SU-DHL-6 (cell line): ENCODE data around the gene MUC12.

ENCODE experiments used
- H2AFZ ChIP-seq: fragments of 200-600 bp; sonication (generic); 2 replicates; pipeline ENCODE4 v1.6.1; 2014; ENCODE audit warnings: low read depth, mild to moderate bottlenecking, moderate library complexity, mixed read lengths, antibody characterized with exemption, low read length; ENCODE audit not compliant: severe bottlenecking
- H3F3A ChIP-seq: fragments of 200-600 bp; shearing (Covaris generic); 2 replicates; pipeline ENCODE4 v1.6.0; 2016; ENCODE audit warnings: antibody characterized with exemption, mild to moderate bottlenecking; ENCODE audit not compliant: insufficient read depth
- H3K27ac ChIP-seq: fragments of 200-600 bp; sonication (generic); 2 replicates; pipeline ENCODE4 v1.5.1; 2016; ENCODE audit warnings: low read depth, mild to moderate bottlenecking, low read length, moderate library complexity, mixed read lengths
- H3K27me3 ChIP-seq: fragments of 200-600 bp; sonication (generic), shearing (Covaris generic); 2 replicates; pipeline ENCODE4 v1.6.0; 2014; ENCODE audit warnings: mild to moderate bottlenecking, low read length
- H3K36me3 ChIP-seq: fragments of 200-600 bp; sonication (generic); 2 replicates; pipeline ENCODE4 v1.6.1; 2014; ENCODE audit warnings: mild to moderate bottlenecking, low read length, mixed read lengths
- H3K4me2 ChIP-seq: fragments of 300-600, 200-600 bp; shearing (Covaris generic), sonication (generic); 2 replicates; pipeline ENCODE4 v1.6.0; 2014; ENCODE audit warnings: low read length, low read depth, mild to moderate bottlenecking; ENCODE audit not compliant: poor library complexity, severe bottlenecking
- H3K4me3 ChIP-seq: fragments of 200-600 bp; sonication (generic); 2 replicates; pipeline ENCODE4 v1.5.1; 2014; ENCODE audit warnings: antibody characterized with exemption, low read length, mild to moderate bottlenecking, mixed read lengths; ENCODE audit not compliant: insufficient read depth, poor library complexity, severe bottlenecking
- H3K79me2 ChIP-seq: fragments of 200-600 bp; sonication (generic); 2 replicates; pipeline ENCODE4 v1.6.1; 2014; ENCODE audit warnings: mild to moderate bottlenecking, low read length, moderate library complexity; ENCODE audit not compliant: insufficient read depth
- H3K9ac ChIP-seq: fragments of 200-600 bp; sonication (generic); 2 replicates; pipeline ENCODE4 v1.7.0; 2014; ENCODE audit warnings: mild to moderate bottlenecking, low read length
- H3K9me2 ChIP-seq: fragments of 200-600 bp; sonication (generic); replicated peaks from 2 replicates; pipeline ENCODE4 v1.6.1; 2014; ENCODE audit warnings: low read length; ENCODE audit not compliant: insufficient read depth
- H3K9me3 ChIP-seq: fragments of 200-600 bp; sonication (generic); 2 replicates; pipeline ENCODE4 v1.6.1; 2014; ENCODE audit warnings: low read length, mixed read lengths; ENCODE audit not compliant: insufficient read depth
- H4K20me1 ChIP-seq: fragments of 200-600 bp; sonication (generic); 2 replicates; pipeline ENCODE4 v1.6.1; 2014; ENCODE audit warnings: low read depth, mild to moderate bottlenecking, antibody characterized with exemption, low read length, moderate library complexity, mixed read lengths
- CTCF ChIP-seq: fragments of 200-600 bp; sonication (generic); IDR thresholded peaks from one replicate; pipeline ENCODE4 v1.5.1; 2017; ENCODE audit warnings: antibody characterized with exemption, mild to moderate bottlenecking, low read length, moderate library complexity; ENCODE audit not compliant: insufficient read depth, poor library complexity, severe bottlenecking
- EZH2phosphoT487 ChIP-seq: fragments of 200-600 bp; sonication (generic), shearing (Covaris generic); conservative IDR thresholded peaks from 2 replicates; pipeline ENCODE4 v1.6.1; 2018; ENCODE audit warnings: mild to moderate bottlenecking, antibody characterized with exemption, low read length, moderate library complexity, mixed read lengths

Gene MUC12

DNA sequence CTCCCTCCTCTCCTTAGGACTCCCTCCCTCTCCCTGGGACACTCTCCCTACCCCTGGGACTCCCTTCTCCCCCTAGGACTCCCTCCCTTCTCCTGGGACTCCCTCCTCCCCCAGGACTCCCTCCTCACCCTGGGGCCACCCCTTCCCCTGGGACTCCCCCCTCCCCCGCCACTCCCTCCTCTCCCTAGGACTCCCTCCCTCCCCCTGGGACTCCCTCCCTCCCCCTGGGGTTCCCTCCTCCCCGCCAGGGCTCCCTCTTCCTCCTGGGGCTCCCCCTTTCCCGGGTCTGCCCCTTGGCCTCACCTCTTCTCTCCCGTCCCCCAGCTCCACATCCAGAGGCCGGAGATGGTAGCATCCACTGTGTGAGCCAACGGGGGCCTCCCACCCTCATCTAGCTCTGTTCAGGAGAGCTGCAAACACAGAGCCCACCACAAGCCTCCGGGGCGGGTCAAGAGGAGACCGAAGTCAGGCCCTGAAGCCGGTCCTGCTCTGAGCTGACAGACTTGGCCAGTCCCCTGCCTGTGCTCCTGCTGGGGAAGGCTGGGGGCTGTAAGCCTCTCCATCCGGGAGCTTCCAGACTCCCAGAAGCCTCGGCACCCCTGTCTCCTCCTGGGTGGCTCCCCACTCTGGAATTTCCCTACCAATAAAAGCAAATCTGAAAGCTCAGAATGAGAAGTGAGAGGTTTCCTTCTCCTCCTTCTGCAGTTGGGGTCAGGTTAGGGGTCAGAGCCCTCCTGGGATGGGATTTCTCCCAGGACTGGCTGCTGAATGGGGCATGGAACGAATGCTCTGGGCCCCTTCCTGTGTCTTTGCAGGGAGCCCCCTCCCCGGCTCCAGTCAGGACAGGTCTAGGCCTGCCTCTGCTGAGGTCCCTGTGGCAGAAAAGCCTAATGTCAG, 49.2 kb downstream of the MUC12 start:
- Histone ChIP-seq H4K20me1 (no peaks in the 10 kb centered on the region), H3K9me3 (no peaks in the 10 kb centered on the region), H3K27ac (no peak overlapping the region), H3F3A (no peaks in the 10 kb centered on the region), H3K4me3 (no peak overlapping the region), H3K36me3 (no peaks in the 10 kb centered on the region), H3K9ac (no peak overlapping the region), H3K79me2 (no peaks in the 10 kb centered on the region), H3K4me2 (no peak overlapping the region), H3K27me3 (no peaks in the 10 kb centered on the region), H3K9me2 (no peaks in the 10 kb centered on the region), H2AFZ (no peak overlapping the region)
- TF ChIP-seq CTCF (no peak), EZH2phosphoT487 (no peak)

DNA sequence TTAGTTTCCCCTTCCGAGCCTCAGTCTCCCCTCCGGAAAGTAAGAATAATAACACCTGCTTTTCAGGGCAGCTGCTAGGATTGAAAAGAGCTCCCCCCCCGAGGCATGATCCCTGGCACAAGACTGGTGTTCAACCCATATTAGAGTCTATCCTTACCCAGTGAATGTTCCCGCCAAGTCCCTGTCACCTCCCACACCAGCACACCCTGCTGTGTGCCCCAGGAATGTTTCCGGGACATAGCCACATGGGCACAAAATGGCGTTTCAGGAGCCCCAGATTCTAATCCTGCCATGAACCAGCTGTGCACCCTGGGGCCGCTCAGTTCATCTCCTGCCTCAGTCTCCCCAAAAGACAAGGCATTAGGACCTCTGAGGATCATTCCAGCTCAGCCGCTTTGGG, 51.1 kb downstream of the MUC12 start:
- H3F3A ChIP-seq = no peaks in the 10 kb centered on the region
- no peaks in the 10 kb centered on the region for H3K9me3 ChIP-seq
- H3K79me2 ChIP-seq = no peaks in the 10 kb centered on the region
- TF ChIP-seq CTCF (no peak), EZH2phosphoT487 (no peak)
- no peaks in the 10 kb centered on the region for H3K27me3 ChIP-seq
- no peak overlapping the region for H3K27ac ChIP-seq
- H3K4me2 ChIP-seq = no peak overlapping the region
- no peaks in the 10 kb centered on the region for H3K36me3 ChIP-seq
- H3K4me3 ChIP-seq = no peak overlapping the region
- no peaks in the 10 kb centered on the region for H4K20me1 ChIP-seq
- no peak overlapping the region for H2AFZ ChIP-seq
- no peaks in the 10 kb centered on the region for H3K9me2 ChIP-seq
- H3K9ac ChIP-seq = no peak overlapping the region

DNA sequence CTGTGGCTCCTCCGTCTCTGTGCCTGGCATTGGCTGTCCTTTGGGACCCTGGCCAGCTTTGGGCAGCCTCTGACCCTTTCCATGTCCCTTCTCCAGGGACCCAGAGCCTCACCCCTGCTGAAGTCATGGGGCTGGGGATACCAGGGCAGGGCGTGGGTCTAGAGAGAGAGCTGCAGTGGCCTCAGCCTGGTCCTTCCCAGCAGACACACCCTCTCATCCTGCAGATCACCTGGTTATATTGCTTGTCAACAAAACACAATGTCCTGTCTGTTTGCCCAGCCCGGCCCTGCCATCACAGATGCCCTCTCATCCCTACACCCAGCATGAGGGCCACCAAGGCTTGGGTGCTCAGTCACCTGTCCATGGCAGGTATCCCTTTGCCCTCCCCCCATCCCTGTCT, 52.3 kb downstream of the MUC12 start:
- no peak overlapping the region for H3K9ac ChIP-seq
- H3K4me2 ChIP-seq = no peak overlapping the region
- no peak overlapping the region for H3K4me3 ChIP-seq
- no peaks in the 10 kb centered on the region for H3K79me2 ChIP-seq
- no peak for TF ChIP-seq CTCF
- H3K27ac ChIP-seq = no peak overlapping the region
- H4K20me1 ChIP-seq = no peaks in the 10 kb centered on the region
- no peaks in the 10 kb centered on the region for H3K27me3 ChIP-seq
- no peaks in the 10 kb centered on the region for H3F3A ChIP-seq
- no peaks in the 10 kb centered on the region for H3K9me3 ChIP-seq
- H3K36me3 ChIP-seq = no peaks in the 10 kb centered on the region
- H2AFZ ChIP-seq = no peak overlapping the region
- H3K9me2 ChIP-seq = no peaks in the 10 kb centered on the region
